GM19193 (cell line): ENCODE measurements around the gene SSR4.

Experiments used
- POLR2A ChIP-seq: IDR thresholded peaks from 4 replicates; pipeline ENCODE4 v1.6.1; 2011; ENCODE audit not compliant: insufficient read depth, insufficient read length; ENCODE audit errors: extremely low read depth

The SSR4 gene

DNA sequence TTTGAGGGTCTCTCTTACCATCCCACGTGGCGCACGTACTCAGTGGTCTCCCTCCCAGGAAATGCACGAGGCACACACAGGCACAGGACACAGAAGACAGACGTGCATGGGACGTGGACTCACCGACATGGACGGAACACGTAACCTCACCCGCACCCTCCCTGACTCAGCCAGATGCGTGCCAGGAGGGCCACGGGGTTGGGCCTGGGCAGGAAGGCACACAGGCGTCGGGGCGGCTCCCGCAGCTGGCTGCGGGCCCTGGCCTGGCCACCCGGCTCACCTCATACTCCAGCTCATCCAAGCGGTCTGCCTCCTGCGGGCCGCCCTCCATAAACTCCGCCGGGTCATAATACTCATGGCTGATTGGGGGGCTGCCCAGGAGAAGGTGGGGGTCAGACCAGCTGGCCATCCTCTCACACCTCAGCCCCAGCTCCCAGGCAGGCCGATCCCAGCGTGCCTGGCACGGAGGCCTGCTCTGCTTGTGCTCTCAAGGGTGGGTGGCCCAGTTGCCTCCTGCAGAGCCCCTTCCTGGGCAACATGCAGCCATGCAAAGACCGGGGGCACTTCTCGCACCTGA, 12.6 kb downstream of the SSR4 start:
- no peak for TF ChIP-seq POLR2A

DNA sequence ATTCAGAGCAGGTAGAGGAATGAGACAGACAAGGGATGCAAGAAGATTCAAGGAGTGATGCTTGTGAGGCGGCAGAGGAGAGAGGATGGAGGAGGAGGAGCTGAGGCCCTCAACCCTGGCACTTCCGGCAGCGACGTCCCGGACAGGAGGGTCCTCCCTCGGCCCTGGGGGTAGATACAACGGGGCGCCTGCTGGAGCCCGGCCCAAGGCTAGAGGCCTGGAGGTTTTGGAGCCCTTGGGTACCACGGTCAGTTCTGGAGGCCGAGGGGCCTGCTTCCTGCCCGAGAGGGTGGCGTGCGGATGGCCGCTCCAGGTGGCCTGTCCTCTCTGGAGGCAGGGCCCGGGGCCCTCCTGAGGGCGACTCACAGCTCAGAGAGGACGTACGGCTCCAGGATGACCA, 13.5 kb downstream of the SSR4 start:
- TF ChIP-seq POLR2A: no peak

DNA sequence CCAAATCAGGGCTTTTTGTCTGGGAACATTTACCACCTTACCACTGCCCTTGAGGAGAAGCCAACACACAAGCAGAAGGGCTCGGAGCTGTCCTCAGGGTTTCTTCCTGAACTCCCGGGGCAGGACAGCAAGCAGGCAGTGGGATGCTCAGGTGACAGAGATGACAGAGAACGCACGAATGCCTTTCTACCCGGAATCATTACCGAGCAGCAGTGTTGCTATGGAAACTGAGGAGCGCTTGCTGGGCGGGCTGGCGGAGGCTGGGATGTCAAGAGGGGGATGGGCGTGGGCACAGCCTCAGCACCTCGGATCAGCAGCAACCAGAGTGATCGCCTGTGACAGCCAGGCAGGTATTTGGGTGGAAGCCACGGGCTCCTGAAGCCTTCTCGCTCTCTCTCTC, 17.8 kb downstream of the SSR4 start:
- no peak for TF ChIP-seq POLR2A

GRCh38 chrX:153813161-153813560, 18.7 kb downstream of the SSR4 start:
- TF ChIP-seq POLR2A: no peak

DNA sequence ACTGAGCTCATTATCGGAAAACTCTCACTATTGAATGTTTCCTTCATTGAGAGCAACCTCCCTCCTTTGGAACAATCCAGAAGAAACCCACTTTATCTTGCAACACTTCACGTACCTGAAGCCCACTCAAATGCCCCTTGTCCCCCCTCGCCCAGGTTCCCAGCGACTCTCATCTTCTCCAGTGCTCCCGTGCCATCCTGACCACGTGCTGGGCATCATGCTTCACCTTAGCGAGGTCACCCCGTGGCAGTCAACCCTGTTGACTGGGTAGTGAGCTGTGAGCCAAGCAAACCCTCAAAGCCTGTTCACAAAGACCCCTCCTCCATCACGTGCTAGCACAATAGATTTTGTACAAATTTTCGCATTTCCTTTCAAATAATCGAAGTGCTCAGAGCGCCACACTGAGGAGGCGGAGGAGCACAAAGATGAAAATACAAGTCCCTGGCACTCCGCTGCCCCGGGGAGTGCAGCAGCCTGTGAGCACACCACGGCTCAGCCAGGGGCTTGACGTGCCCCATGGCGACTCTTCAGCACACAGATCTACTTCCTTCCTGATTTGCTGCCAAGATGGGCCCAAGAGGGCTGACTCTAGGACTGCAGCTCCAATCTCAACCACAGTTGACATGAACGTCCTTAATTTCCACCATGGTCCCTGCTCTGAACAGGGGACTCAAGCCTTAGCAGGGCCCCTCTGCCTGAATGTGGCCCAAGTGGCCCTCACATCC, 20.3 kb downstream of the SSR4 start:
- TF ChIP-seq POLR2A: no peak

DNA sequence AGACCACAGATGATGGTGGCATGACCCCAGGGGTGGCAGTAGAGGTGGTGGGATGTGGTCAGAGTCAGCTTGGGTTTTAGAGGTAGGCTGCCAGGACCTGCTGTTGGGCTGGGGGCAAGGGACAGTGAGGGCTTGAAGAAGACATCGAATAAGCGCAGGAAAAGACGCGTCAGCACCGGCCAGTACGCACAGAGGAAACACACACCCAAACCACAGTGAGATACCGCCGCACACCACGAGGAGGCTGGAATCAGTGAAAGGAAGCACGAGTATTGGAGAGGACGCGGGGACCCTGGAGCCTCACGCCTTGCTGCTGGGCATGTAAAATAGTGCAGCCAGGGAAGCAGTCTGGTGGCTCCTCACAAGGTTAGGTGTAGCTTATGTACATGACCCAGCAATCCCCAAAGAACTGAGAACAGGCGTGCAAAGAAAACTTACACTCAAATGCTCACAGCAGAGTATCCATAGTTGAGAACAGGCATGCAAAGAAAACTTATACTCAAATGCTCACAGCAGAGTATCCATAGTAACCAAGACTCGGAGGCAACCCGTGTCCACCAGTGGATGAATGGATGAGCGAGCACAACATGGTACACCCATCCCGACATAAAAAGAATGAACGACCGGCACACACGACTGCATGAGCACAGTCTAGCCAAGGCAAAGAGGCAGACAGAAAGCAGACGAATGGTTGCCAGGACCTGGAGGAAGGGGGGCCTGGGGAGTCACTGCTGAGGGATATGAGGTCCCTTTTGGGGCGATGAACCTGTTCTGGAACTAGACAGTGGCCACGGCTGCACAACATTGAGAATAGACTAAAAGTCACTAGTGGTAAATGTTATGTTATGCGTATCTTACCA, 22.6 kb downstream of the SSR4 start:
- no peak for TF ChIP-seq POLR2A

- TF ChIP-seq POLR2A: no peak
Measured at GRCh38 chrX:153818571-153819383, 24.3 kb downstream of the SSR4 start.

GRCh38 chrX:153819384-153820040, 25.0 kb downstream of the SSR4 start:
- no peak for TF ChIP-seq POLR2A

- no peak for TF ChIP-seq POLR2A
Measured at GRCh38 chrX:153820601-153821000, 26.1 kb downstream of the SSR4 start.

GRCh38 chrX:153821066-153821465, 26.6 kb downstream of the SSR4 start:
- no peak for TF ChIP-seq POLR2A

DNA sequence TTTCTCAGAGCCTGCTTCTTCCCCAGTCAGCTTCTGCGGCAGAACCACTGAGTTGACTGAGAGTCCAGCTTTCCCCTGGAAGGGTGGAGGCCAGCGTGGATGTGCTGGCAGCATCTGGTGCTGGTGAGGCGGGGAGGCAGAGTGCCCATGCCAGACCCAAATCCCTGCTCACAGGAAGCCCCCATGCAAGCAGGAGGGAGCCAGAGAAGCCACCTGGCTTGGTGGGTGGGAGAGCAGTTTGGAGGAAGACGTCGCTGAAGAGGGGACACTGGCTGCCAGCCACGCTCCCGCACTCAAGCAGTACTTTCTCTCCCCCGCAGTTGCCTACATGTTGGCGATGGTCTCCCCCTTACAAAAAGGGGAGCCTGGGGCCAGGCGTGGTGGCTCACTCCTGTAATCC, 29.9 kb downstream of the SSR4 start:
- no peak for TF ChIP-seq POLR2A

- TF ChIP-seq POLR2A: no peak
Measured at GRCh38 chrX:153825042-153825441, 30.6 kb downstream of the SSR4 start.

DNA sequence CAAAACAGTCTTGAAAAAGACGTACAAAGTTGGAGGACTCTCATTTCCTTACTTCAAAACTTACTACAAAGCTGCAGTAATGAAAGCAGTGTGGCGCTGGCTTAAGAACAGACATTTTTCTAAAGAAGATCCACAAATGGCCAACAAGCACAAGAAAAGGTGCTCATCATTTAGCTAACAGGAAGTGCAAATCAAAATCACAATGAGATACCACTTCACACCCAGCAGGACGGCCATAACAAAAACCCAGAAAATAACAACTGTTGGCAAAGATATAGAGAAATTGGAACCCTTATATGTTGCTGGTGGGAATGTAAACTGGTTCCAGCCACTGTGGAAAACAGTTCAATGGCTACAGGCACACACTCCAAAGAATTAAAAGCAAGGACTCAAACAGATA, 32.5 kb downstream of the SSR4 start:
- TF ChIP-seq POLR2A: no peak

DNA sequence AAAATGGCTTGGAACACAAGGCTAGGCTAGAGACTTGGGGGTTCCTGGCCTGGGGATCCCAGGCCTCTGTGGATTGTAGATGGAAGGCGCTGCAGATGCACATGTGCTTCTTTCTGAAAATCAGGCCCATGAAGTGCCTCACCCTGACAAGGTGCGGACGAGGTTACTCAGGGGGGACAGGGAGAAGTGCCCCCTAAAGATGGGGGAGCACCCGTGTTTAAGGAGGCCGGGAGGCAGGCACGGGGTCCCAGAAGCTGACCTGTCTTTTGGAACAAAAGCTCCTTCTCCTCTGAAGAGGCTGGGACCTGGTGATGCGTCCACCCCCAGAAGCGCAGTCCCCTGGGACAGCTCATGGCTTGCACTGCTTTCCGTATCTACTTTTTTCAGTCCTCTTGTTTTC, 33.4 kb downstream of the SSR4 start:
- no peak for TF ChIP-seq POLR2A
